Neuronal stem cell (in vitro differentiated cells): Measurements from ENCODE around the gene AGAP1.

ENCODE experiments used
- DNase-seq: peaks from one replicate; pipeline ENCODE4 v3.0.0-alpha.2; 2013; ENCODE audit warnings: low spot score
- H2AFZ ChIP-seq: one replicate; pipeline ENCODE4 v1.6.1; 2013; ENCODE audit warnings: mild to moderate bottlenecking, low read length, inconsistent platforms
- H2AK5ac ChIP-seq: 2 replicates; pipeline ENCODE4 v1.6.1; 2013; ENCODE audit warnings: low read depth, mild to moderate bottlenecking, inconsistent platforms, low read length, moderate library complexity, mixed read lengths
- H2BK120ac ChIP-seq: 2 replicates; pipeline ENCODE4 v1.6.1; 2013; ENCODE audit warnings: low read depth, mild to moderate bottlenecking, inconsistent platforms, low read length, moderate library complexity, mixed read lengths
- H2BK12ac ChIP-seq: one replicate; pipeline ENCODE4 v1.6.1; 2013; ENCODE audit warnings: low read length, inconsistent platforms
- H2BK15ac ChIP-seq: 2 replicates; pipeline ENCODE4 v1.6.1; 2013; ENCODE audit warnings: mild to moderate bottlenecking, low read length, inconsistent platforms, mixed read lengths
- H2BK5ac ChIP-seq: one replicate; pipeline ENCODE4 v1.6.1; 2013; ENCODE audit warnings: inconsistent platforms, mild to moderate bottlenecking, low read length, moderate library complexity
- H3K14ac ChIP-seq: one replicate; pipeline ENCODE4 v1.6.1; 2013; ENCODE audit warnings: low read length, inconsistent platforms
- H3K18ac ChIP-seq: 2 replicates; pipeline ENCODE4 v1.6.1; 2013; ENCODE audit warnings: low read length, inconsistent platforms
- H3K23ac ChIP-seq: 2 replicates; pipeline ENCODE4 v1.6.1; 2013; ENCODE audit warnings: low read depth, mild to moderate bottlenecking, mixed read lengths, low read length, inconsistent platforms; ENCODE audit not compliant: poor library complexity
- H3K27ac ChIP-seq: replicated peaks from 3 replicates; pipeline ENCODE4 v1.5.1; 2013; ENCODE audit warnings: low read length, inconsistent platforms
- H3K27me3 ChIP-seq, 3 experiments: 2 replicates each; pipeline ENCODE4 v1.6.1; 2013; ENCODE audit warnings: low read length in 3 of 3, mild to moderate bottlenecking in 2 of 3, inconsistent platforms in 1 of 3, low read depth in 1 of 3, mixed read lengths in 1 of 3, moderate library complexity in 1 of 3; ENCODE audit not compliant: control insufficient read depth in 3 of 3, insufficient read depth in 3 of 3
- H3K36me3 ChIP-seq, 2 donors: replicated peaks in 1 of 2; 2 replicates each; pipeline ENCODE4 v1.6.1; 2013; ENCODE audit warnings: low read length in 2 of 2; ENCODE audit not compliant: control insufficient read depth in 2 of 2, insufficient read depth in 2 of 2
- H3K4ac ChIP-seq: 2 replicates; pipeline ENCODE4 v1.6.1; 2013; ENCODE audit warnings: inconsistent platforms, mild to moderate bottlenecking, low read length, moderate library complexity
- H3K4me1 ChIP-seq, 2 donors: 1 replicate in 1 of 2; 2 replicates in 1 of 2; pipeline ENCODE4 v1.6.1; 2013; ENCODE audit warnings: low read length in 2 of 2, low read depth in 1 of 2; ENCODE audit not compliant: control insufficient read depth in 2 of 2, insufficient read depth in 1 of 2
- H3K4me2 ChIP-seq: one replicate; pipeline ENCODE4 v1.6.1; 2013; ENCODE audit warnings: mild to moderate bottlenecking, low read length, inconsistent platforms; ENCODE audit not compliant: insufficient read depth, poor library complexity, severe bottlenecking
- H3K4me3 ChIP-seq, 2 donors: 2 replicates each; pipeline ENCODE4 v1.5.1; 2013; ENCODE audit warnings: low read length in 2 of 2, mild to moderate bottlenecking in 2 of 2, inconsistent platforms in 1 of 2, moderate library complexity in 1 of 2
- H3K79me1 ChIP-seq: one replicate; pipeline ENCODE4 v1.6.1; 2013; ENCODE audit warnings: low read depth, mild to moderate bottlenecking, inconsistent platforms, low read length, moderate library complexity
- H3K9ac ChIP-seq: one replicate; pipeline ENCODE4 v1.6.1; 2013; ENCODE audit warnings: mild to moderate bottlenecking, low read depth, low read length, inconsistent platforms; ENCODE audit not compliant: poor library complexity
- H3K9me3 ChIP-seq, 2 donors: replicated peaks in 1 of 2; 2 replicates each; pipeline versions ENCODE3 to v1.6.1; 2013; ENCODE audit warnings: low read length in 2 of 2, mild to moderate bottlenecking in 2 of 2, inconsistent platforms in 1 of 2, low read depth in 1 of 2, mixed read lengths in 1 of 2, moderate library complexity in 1 of 2; ENCODE audit not compliant: control insufficient read depth in 2 of 2, insufficient read depth in 1 of 2
- H4K8ac ChIP-seq: one replicate; pipeline ENCODE4 v1.6.1; 2013; ENCODE audit warnings: low read depth, mild to moderate bottlenecking, inconsistent platforms, low read length, moderate library complexity
- H4K91ac ChIP-seq: one replicate; pipeline ENCODE4 v1.6.1; 2013; ENCODE audit warnings: low read length, low read depth, mild to moderate bottlenecking, inconsistent platforms; ENCODE audit not compliant: poor library complexity
- WGBS, 2 donors: extraction: QIAGEN DNeasy Blood & Tissue Kit; methylation state at CpG; one replicate each; pipeline ENCODE4 v1.1.7; 2013; ENCODE audit warnings: missing lambda C conversion rate in 2 of 2, mixed read lengths in 1 of 2; ENCODE audit not compliant: insufficient read length in 2 of 2, insufficient replicate concordance in 1 of 2; ENCODE audit errors: extremely low coverage in 2 of 2; 5-methylcytosine and 5-hydroxymethylcytosine counted together

Gene AGAP1

DNA sequence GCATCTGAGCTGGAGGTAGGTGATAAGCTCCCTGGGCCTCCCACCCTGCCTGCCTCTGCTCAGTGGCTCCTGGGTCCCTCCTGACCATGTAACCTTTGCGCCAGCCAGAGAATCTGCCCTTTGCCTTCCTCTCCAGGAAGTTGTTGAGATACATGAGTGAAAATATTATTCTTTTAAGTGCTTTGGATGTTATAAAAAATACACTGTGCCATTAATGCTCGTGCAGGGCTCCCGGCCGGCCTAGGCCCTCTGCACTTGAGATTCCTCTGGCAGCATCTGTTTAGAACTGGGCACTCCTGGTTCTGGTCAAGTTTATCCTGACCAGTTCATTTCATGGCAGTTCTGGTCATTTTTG lies 18.8 kb downstream of the AGAP1 start:
- H2AK5ac ChIP-seq = no peak overlapping the region
- peaks cover 19% of the 10 kb centered on the region for H3K79me1 ChIP-seq
- H2AFZ ChIP-seq = no peak overlapping the region
- H3K4ac ChIP-seq = no peak overlapping the region
- no peak overlapping the region for H3K18ac ChIP-seq
- peaks cover 0 to 4% of the 10 kb centered on the region in 2 donors for H3K36me3 ChIP-seq
- no peak overlapping the region for H4K8ac ChIP-seq
- H3K27ac ChIP-seq = no peak overlapping the region
- no peak for DNase-seq
- no peak overlapping the region for H3K4me3 ChIP-seq
- no peak overlapping the region for H3K14ac ChIP-seq
- H3K27me3 ChIP-seq = no peaks in the 10 kb centered on the region
- no peak overlapping the region for H2BK120ac ChIP-seq
- H3K4me2 ChIP-seq = no peak overlapping the region
- no peak overlapping the region for H3K23ac ChIP-seq
- no CpG with 5 or more reads among the region's 4 CpGs for WGBS, 2 donors
- no peak overlapping the region for H2BK15ac ChIP-seq
- H4K91ac ChIP-seq = no peak overlapping the region
- H3K9ac ChIP-seq = no peak overlapping the region
- H2BK12ac ChIP-seq = no peak overlapping the region
- peaks cover 0 to 5% of the 10 kb centered on the region in 2 donors for H3K4me1 ChIP-seq
- H3K9me3 ChIP-seq = peaks cover 5 to 7% of the 10 kb centered on the region in 2 donors
- no peak overlapping the region for H2BK5ac ChIP-seq

DNA sequence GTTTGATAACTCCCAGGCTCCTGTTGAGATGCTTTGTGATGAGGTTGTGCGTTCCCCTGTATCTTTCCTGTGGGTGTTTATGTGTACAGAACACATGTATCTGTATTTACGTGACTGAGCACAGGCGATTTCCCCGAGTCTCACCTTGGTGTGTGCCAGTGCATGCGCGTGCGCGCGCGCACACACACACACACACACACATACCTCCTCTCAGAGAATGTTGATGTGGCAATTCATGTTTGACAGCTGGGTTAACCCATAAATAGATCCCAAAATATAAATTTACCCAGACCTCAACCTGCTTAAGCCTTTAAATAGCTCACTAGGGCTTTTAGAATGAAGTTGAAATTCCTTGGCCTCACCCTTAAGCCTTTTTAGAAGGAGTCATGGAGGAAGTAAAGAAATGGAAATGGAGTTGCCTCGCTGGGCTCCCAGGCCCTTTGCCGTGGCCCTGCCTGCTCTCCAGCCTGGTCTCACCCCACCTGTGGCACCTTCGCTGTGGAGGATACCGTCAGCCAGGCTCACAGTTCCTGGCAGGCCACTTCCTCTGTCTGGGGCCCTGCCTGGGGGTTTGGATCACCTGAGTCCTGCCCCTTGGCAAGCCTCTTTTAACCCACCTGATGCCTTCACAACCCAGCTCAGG lies 20.3 kb downstream of the AGAP1 start:
- H4K91ac ChIP-seq = no peak overlapping the region
- no peak overlapping the region for H4K8ac ChIP-seq
- peak overlapping the region; percentile 19 for H2BK5ac ChIP-seq
- H3K4me3 ChIP-seq = no peak overlapping the region
- no peak overlapping the region for H2AK5ac ChIP-seq
- peaks cover 5 to 7% of the 10 kb centered on the region in 2 donors for H3K9me3 ChIP-seq
- H2AFZ ChIP-seq = no peak overlapping the region
- peaks cover 0 to 4% of the 10 kb centered on the region in 2 donors for H3K36me3 ChIP-seq
- no peak overlapping the region for H3K4ac ChIP-seq
- H3K27ac ChIP-seq = no peak overlapping the region
- peaks cover 19% of the 10 kb centered on the region for H3K79me1 ChIP-seq
- no CpG with 5 or more reads among the region's 14 CpGs for WGBS, 2 donors
- H3K4me2 ChIP-seq = no peak overlapping the region
- no peak overlapping the region for H3K9ac ChIP-seq
- no peak for DNase-seq
- peak overlapping the region; percentile 9 for H3K14ac ChIP-seq
- no peak overlapping the region for H2BK15ac ChIP-seq
- H3K27me3 ChIP-seq = no peaks in the 10 kb centered on the region
- H2BK120ac ChIP-seq = no peak overlapping the region
- no peak overlapping the region for H2BK12ac ChIP-seq
- H3K23ac ChIP-seq = peak overlapping the region; percentile 70
- peaks cover 0 to 7% of the 10 kb centered on the region in 2 donors for H3K4me1 ChIP-seq
- H3K18ac ChIP-seq = no peak overlapping the region

DNA sequence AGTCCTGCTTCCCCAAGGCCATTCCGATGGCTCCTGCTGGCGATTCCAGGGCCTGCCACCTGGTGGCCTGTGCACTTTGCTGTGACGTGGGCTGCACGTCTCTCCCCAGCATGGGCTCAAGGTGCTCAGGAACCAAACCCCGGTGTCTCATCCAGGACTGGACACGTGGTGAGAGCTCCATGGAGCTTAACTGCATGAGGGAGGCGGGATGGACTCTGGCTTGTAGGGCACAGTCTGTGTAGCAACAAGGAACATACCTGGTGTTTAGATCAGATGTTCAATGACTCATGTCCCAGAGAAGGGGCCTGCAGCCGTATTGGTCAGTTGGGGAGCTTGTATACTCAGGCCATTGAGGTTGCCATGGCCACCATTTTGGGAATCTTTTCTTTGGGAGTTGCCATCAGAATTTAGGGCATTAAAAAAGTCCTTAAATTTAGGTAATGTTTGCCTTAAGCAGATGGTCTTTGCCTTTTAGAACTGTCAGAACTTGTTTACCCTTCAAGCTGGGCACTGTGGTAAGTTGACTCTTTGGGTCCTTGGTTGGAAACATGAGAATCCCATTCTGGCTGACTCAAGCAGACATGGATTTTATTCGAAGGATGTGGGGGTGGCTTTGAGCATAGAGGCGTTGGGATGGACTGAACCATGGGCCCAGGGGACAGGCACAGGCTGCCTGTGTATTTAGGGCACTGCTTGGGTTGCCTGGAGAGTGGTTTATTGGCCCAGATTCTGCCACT lies 21.0 kb downstream of the AGAP1 start:
- Histone ChIP-seq H2BK5ac (peak overlapping the region; percentile 19), H4K8ac (no peak overlapping the region), H3K23ac (peak overlapping the region; percentile 70), H4K91ac (no peak overlapping the region), H3K4me1 (peaks cover 0 to 7% of the 10 kb centered on the region in 2 donors), H3K27ac (no peak overlapping the region), H3K4ac (no peak overlapping the region), H3K9ac (no peak overlapping the region), H2BK15ac (no peak overlapping the region), H3K36me3 (peaks cover 0 to 4% of the 10 kb centered on the region in 2 donors), H3K79me1 (peaks cover 15% of the 10 kb centered on the region), H2BK12ac (no peak overlapping the region), H2AFZ (no peak overlapping the region), H2BK120ac (no peak overlapping the region), H3K14ac (no peak overlapping the region), H3K4me3 (no peak overlapping the region), H3K27me3 (no peaks in the 10 kb centered on the region), H3K9me3 (peaks cover 5 to 7% of the 10 kb centered on the region in 2 donors), H2AK5ac (no peak overlapping the region), H3K4me2 (no peak overlapping the region), H3K18ac (no peak overlapping the region)
- no peak for DNase-seq
- no CpG with 5 or more reads among the region's 10 CpGs for WGBS, 2 donors

DNA sequence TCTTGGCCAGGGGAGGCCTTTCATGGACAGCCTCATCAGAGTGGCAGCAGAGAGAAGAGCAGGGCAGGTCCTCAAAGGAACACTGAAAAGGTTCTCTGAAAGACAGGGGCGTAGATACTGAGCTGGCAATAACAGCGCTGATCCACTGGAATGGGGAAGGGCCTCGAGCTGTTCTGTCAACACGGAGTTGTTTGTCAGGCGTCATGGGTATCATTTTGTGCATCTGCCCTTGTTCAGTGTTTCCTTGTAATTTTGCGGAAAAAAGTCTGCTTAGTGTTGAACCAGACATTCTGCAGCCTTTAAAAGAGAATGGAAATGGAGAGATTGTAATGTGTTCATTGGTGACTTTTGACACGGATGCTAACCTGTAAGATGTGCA lies 21.5 kb downstream of the AGAP1 start:
- H3K4ac ChIP-seq = no peak overlapping the region
- H4K91ac ChIP-seq = no peak overlapping the region
- H2BK15ac ChIP-seq = no peak overlapping the region
- no peak for DNase-seq
- no peak overlapping the region for H3K27ac ChIP-seq
- no peak overlapping the region for H4K8ac ChIP-seq
- no peak overlapping the region for H3K9ac ChIP-seq
- no peak overlapping the region for H2BK120ac ChIP-seq
- no peak overlapping the region for H3K4me3 ChIP-seq
- H3K36me3 ChIP-seq = peaks cover 0 to 4% of the 10 kb centered on the region in 2 donors
- no peak overlapping the region for H3K14ac ChIP-seq
- no peak overlapping the region for H2AFZ ChIP-seq
- no peaks in the 10 kb centered on the region for H3K27me3 ChIP-seq
- no peak overlapping the region for H3K4me2 ChIP-seq
- H2BK5ac ChIP-seq = no peak overlapping the region
- H3K79me1 ChIP-seq = peaks cover 15% of the 10 kb centered on the region
- no CpG with 5 or more reads among the region's 7 CpGs for WGBS, 2 donors
- H3K23ac ChIP-seq = no peak overlapping the region
- no peak overlapping the region for H2AK5ac ChIP-seq
- no peak overlapping the region for H2BK12ac ChIP-seq
- H3K4me1 ChIP-seq = peaks cover 0 to 8% of the 10 kb centered on the region in 2 donors
- H3K9me3 ChIP-seq = peaks cover 7 to 8% of the 10 kb centered on the region in 2 donors
- no peak overlapping the region for H3K18ac ChIP-seq
